SK-N-SH (cell line): ENCODE measurements around the gene TJP3. TPM values are rescaled to one million over a fixed set of nuclear protein-coding genes. Genes with fewer than 3 reads are reported as not detected.

Experiments used
- CTCF ChIA-PET: fragments of 300-600, 350-600 bp; formaldehyde crosslinking; extraction: SDS; loops from one replicate; lab custom pipeline; 2021; lab: Yijun Ruan, JAX
- POLR2A ChIA-PET: fragments of 350-600 bp; sonication (Branson Sonifier 250); formaldehyde crosslinking; extraction: SDS; loops from one replicate; lab custom pipeline; 2020; ENCODE audit warnings: antibody characterized with exemption, inconsistent platforms; lab: Yijun Ruan, JAX
- DNase-seq: peaks from one replicate; pipeline ENCODE4 v3.0.0; 2012
- H2AFZ ChIP-seq: fragments of 200-600 bp; sonication (generic); 2 replicates; pipeline ENCODE4 v1.8.1; 2016; ENCODE audit warnings: antibody characterized with exemption, mild to moderate bottlenecking, low read depth
- H3F3A ChIP-seq: fragments of 200-600 bp; sonication (generic); replicated peaks from 2 replicates; pipeline ENCODE3; 2016; ENCODE audit warnings: antibody characterized with exemption, mild to moderate bottlenecking; ENCODE audit not compliant: insufficient read depth
- H3K27ac ChIP-seq, 2 experiments: fragments of 200-500 bp in 1 of 2; fragments of 200-600 bp in 1 of 2; sonication (Bioruptor generic) in 1 of 2; sonication (generic), shearing (Covaris generic) in 1 of 2; 2 replicates each; pipeline versions ENCODE4 v1.5.1 to v1.6.1; 2014 to 2016; ENCODE audit warnings: low read depth in 2 of 2, inconsistent platforms in 1 of 2, low read length in 1 of 2, mild to moderate bottlenecking in 1 of 2, mixed read lengths in 1 of 2
- H3K27me3 ChIP-seq: fragments of 200-600 bp; sonication (generic), shearing (Covaris generic); 2 replicates; pipeline ENCODE4 v1.6.1; 2016; ENCODE audit warnings: mixed run types; ENCODE audit not compliant: insufficient read depth
- H3K36me3 ChIP-seq, 2 experiments: fragments of 200-500 bp in 1 of 2; fragments of 200-600 bp in 1 of 2; sonication (Bioruptor generic) in 1 of 2; sonication (generic) in 1 of 2; replicated peaks in 1 of 2; 2 replicates each; pipeline versions ENCODE3 to v1.5.1; 2014 to 2016; ENCODE audit warnings: low read length in 1 of 2, mild to moderate bottlenecking in 1 of 2; ENCODE audit not compliant: insufficient read depth in 2 of 2, control insufficient read depth in 1 of 2
- H3K4me1 ChIP-seq, 2 experiments: fragments of 200-500 bp in 1 of 2; fragments of 200-600 bp in 1 of 2; sonication (Bioruptor generic) in 1 of 2; sonication (generic), shearing (Covaris generic) in 1 of 2; 2 replicates each; pipeline versions ENCODE4 v1.5.1 to v1.6.1; 2014 to 2016; ENCODE audit warnings: low read depth in 1 of 2, low read length in 1 of 2, mixed run types in 1 of 2; ENCODE audit not compliant: insufficient read depth in 2 of 2, control insufficient read depth in 1 of 2
- H3K4me2 ChIP-seq: fragments of 200-600 bp; sonication (generic), shearing (Covaris generic); 2 replicates; pipeline ENCODE4 v1.6.1; 2017; ENCODE audit warnings: mixed run types
- H3K4me3 ChIP-seq, 2 experiments: fragments of 200-500 bp in 1 of 2; fragments of 200-600 bp in 1 of 2; sonication (Bioruptor generic) in 1 of 2; sonication (generic), shearing (Covaris generic) in 1 of 2; 2 replicates each; pipeline versions ENCODE4 v1.5.1 to v1.8.1; 2014 to 2016; ENCODE audit warnings: low read depth in 2 of 2, inconsistent platforms in 1 of 2, low read length in 1 of 2, mild to moderate bottlenecking in 1 of 2, mixed read lengths in 1 of 2, moderate library complexity in 1 of 2
- H3K79me2 ChIP-seq: fragments of 200-600 bp; sonication (generic); 2 replicates; pipeline ENCODE4 v1.8.1; 2017; ENCODE audit warnings: mild to moderate bottlenecking; ENCODE audit not compliant: insufficient read depth
- H3K9ac ChIP-seq: fragments of 200-600 bp; sonication (generic); 2 replicates; pipeline ENCODE4 v1.6.1; 2017; ENCODE audit warnings: mixed run types
- H3K9me2 ChIP-seq: fragments of 200-600 bp; sonication (generic); 2 replicates; pipeline ENCODE4 v1.6.1; 2017; ENCODE audit warnings: mixed run types
- H3K9me3 ChIP-seq: fragments of 200-600 bp; sonication (generic); 2 replicates; pipeline ENCODE4 v1.6.1; 2017; ENCODE audit warnings: mixed run types, mild to moderate bottlenecking, moderate library complexity
- H4K20me1 ChIP-seq: fragments of 200-600 bp; sonication (generic); 2 replicates; pipeline ENCODE4 v1.6.1; 2017; ENCODE audit warnings: mild to moderate bottlenecking, mixed run types; ENCODE audit not compliant: insufficient read depth
- CHD2 ChIP-seq: fragments of 150-350 bp; IDR thresholded peaks from 2 replicates; pipeline ENCODE4 v1.6.1; 2018; ENCODE audit warnings: low read length; ENCODE audit not compliant: partially characterized antibody
- EP300 ChIP-seq, 2 experiments: IDR thresholded peaks; 2 replicates each; pipeline versions ENCODE4 v1.4.0 to v1.6.1; 2012; ENCODE audit warnings: borderline replicate concordance in 1 of 2, low read depth in 1 of 2, low read length in 1 of 2
- FOXJ3 ChIP-seq: sonication (generic); formaldehyde crosslinking; IDR thresholded peaks from 2 replicates; pipeline ENCODE4 v1.5.1; 2020; ENCODE audit warnings: mild to moderate bottlenecking, missing genetic modification reagents
- FOXM1 ChIP-seq: IDR thresholded peaks from 2 replicates; pipeline ENCODE4 v1.4.0; 2012; ENCODE audit warnings: low read depth, mild to moderate bottlenecking
- GATA2 ChIP-seq: sonication (generic); formaldehyde crosslinking; IDR thresholded peaks from 2 replicates; pipeline ENCODE4 v1.5.0; 2020; ENCODE audit warnings: mild to moderate bottlenecking, missing genetic modification reagents
- MXI1 ChIP-seq: IDR thresholded peaks from 2 replicates; pipeline ENCODE4 v1.6.1; 2012; ENCODE audit warnings: mild to moderate bottlenecking, low read depth, low read length, improper control_type of control experiment
- NRF1 ChIP-seq: IDR thresholded peaks from 2 replicates; pipeline ENCODE4 v1.6.1; 2012; ENCODE audit warnings: low read depth, mild to moderate bottlenecking, low read length
- RCOR1 ChIP-seq: fragments of 150-350 bp; IDR thresholded peaks from 2 replicates; pipeline ENCODE4 v1.6.1; 2017; ENCODE audit warnings: antibody characterized with exemption, low read length
- RXRA ChIP-seq: IDR thresholded peaks from 2 replicates; pipeline ENCODE4 v1.4.0; 2012; ENCODE audit warnings: low read depth, mild to moderate bottlenecking, borderline replicate concordance
- SIN3A ChIP-seq: IDR thresholded peaks from 2 replicates; pipeline ENCODE4 v1.6.1; 2012; ENCODE audit warnings: low read depth, mild to moderate bottlenecking, low read length, moderate library complexity, borderline replicate concordance
- SMC3 ChIP-seq: IDR thresholded peaks from 2 replicates; pipeline ENCODE4 v1.6.1; 2012; ENCODE audit warnings: low read depth, low read length, improper control_type of control experiment
- TAF1 ChIP-seq: IDR thresholded peaks from 2 replicates; pipeline ENCODE4 v1.6.1; 2012; ENCODE audit warnings: low read depth, mild to moderate bottlenecking, low read length, moderate library complexity, borderline replicate concordance
- TEAD4 ChIP-seq: IDR thresholded peaks from 2 replicates; pipeline ENCODE4 v1.4.0; 2012; ENCODE audit warnings: mild to moderate bottlenecking, borderline replicate concordance; ENCODE audit not compliant: insufficient read depth
- YY1 ChIP-seq: IDR thresholded peaks from 2 replicates; pipeline ENCODE4 v1.4.0; 2012; ENCODE audit warnings: low read depth, mild to moderate bottlenecking
- WGBS: methylation state at CpG from one replicate; pipeline ENCODE4 v1.1.6; 2017; ENCODE audit warnings: low lambda C conversion rate; 5-methylcytosine and 5-hydroxymethylcytosine counted together
- polyA plus RNA-seq, 3 experiments: library from polyadenylated mRNA; depleted of rRNA; stranded (reverse); fragments of >200 nt; gene quantifications; 2 replicates each; pipeline ENCODE4 v1.2.3, GENCODE V29; 2012
- TF ChIP-seq, protein P1 (sequence below): fragments of 150-350 bp; IDR thresholded peaks from 2 replicates; pipeline ENCODE4 v1.6.1; 2016; ENCODE audit warnings: mild to moderate bottlenecking, low read depth, low read length
- TF ChIP-seq, protein P2 (sequence below): fragments of 150-350 bp; IDR thresholded peaks from 2 replicates; pipeline ENCODE4 v1.6.1; 2017; ENCODE audit warnings: antibody characterized with exemption, low read length, low read depth, borderline replicate concordance
- TF ChIP-seq, protein P3 (sequence below): fragments of 200-600 bp; sonication (generic); IDR thresholded peaks from 2 replicates; pipeline ENCODE4 v1.6.1; 2017; ENCODE audit warnings: antibody characterized with exemption, mild to moderate bottlenecking, moderate library complexity
- TF ChIP-seq, protein P4 (sequence below): IDR thresholded peaks from 2 replicates; pipeline ENCODE4 v1.4.0; 2012; ENCODE audit warnings: low read depth, borderline replicate concordance
- TF ChIP-seq, protein P5 (sequence below): IDR thresholded peaks from 2 replicates; pipeline ENCODE4; 2012

Gene TJP3
- polyA plus RNA-seq, 1 of the 3 experiments (the other 2 are of a cell fraction) = 0.36 TPM

DNA sequence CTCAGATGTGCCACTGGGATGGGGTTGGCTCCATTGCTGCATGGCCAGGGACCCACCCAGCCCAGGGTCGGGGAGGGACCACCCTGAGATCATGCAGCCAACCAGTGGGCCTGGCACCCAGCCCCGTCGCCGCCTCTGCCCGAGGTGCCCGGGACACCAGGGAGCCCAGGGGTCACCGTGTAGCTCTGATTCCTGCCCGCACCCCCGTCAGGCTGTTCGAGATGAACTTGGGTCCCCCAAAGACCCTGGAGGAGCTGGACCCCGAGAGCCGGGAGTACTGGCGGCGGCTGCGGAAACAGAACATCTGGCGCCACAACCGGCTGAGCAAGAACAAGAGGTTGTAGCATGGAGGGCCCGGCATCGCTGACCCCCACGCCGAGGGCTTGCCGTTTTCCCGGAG, 58.9 kb downstream of the TJP3 start:
- Histone ChIP-seq H3K9me2 (no peaks in the 10 kb centered on the region), H3K27me3 (no peaks in the 10 kb centered on the region), H3K4me1 (peaks cover 0 to 4% of the 10 kb centered on the region in 2 experiments; a peak in 1 of 4 replicates), H3K9me3 (no peaks in the 10 kb centered on the region), H3K36me3 (peaks cover 0 to 16% of the 10 kb centered on the region in 2 experiments), H2AFZ (no peak overlapping the region), H3K4me3 (no peak overlapping the region), H3K4me2 (no peak overlapping the region), H4K20me1 (no peaks in the 10 kb centered on the region), H3F3A (no peaks in the 10 kb centered on the region), H3K27ac (no peak overlapping the region), H3K9ac (no peak overlapping the region), H3K79me2 (peaks cover 16% of the 10 kb centered on the region)
- TF ChIP-seq CHD2 = no peak
- TF ChIP-seq MXI1 = no peak
- TF ChIP-seq SIN3A = no peak
- TF ChIP-seq GATA2 = no peak
- no peak for TF ChIP-seq RCOR1
- no peak for TF ChIP-seq FOXM1
- no peak for TF ChIP-seq FOXJ3 (CRISPR knock-in tag)
- no peak for TF ChIP-seq RXRA
- TF ChIP-seq YY1 = no peak
- TF ChIP-seq TEAD4 = no peak
- TF ChIP-seq, protein P1, sequence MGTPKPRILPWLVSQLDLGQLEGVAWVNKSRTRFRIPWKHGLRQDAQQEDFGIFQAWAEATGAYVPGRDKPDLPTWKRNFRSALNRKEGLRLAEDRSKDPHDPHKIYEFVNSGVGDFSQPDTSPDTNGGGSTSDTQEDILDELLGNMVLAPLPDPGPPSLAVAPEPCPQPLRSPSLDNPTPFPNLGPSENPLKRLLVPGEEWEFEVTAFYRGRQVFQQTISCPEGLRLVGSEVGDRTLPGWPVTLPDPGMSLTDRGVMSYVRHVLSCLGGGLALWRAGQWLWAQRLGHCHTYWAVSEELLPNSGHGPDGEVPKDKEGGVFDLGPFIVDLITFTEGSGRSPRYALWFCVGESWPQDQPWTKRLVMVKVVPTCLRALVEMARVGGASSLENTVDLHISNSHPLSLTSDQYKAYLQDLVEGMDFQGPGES = no peak
- TF ChIP-seq, protein P2, sequence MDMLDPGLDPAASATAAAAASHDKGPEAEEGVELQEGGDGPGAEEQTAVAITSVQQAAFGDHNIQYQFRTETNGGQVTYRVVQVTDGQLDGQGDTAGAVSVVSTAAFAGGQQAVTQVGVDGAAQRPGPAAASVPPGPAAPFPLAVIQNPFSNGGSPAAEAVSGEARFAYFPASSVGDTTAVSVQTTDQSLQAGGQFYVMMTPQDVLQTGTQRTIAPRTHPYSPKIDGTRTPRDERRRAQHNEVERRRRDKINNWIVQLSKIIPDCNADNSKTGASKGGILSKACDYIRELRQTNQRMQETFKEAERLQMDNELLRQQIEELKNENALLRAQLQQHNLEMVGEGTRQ = no peak
- TF ChIP-seq, protein P3, sequence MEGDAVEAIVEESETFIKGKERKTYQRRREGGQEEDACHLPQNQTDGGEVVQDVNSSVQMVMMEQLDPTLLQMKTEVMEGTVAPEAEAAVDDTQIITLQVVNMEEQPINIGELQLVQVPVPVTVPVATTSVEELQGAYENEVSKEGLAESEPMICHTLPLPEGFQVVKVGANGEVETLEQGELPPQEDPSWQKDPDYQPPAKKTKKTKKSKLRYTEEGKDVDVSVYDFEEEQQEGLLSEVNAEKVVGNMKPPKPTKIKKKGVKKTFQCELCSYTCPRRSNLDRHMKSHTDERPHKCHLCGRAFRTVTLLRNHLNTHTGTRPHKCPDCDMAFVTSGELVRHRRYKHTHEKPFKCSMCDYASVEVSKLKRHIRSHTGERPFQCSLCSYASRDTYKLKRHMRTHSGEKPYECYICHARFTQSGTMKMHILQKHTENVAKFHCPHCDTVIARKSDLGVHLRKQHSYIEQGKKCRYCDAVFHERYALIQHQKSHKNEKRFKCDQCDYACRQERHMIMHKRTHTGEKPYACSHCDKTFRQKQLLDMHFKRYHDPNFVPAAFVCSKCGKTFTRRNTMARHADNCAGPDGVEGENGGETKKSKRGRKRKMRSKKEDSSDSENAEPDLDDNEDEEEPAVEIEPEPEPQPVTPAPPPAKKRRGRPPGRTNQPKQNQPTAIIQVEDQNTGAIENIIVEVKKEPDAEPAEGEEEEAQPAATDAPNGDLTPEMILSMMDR = no peak
- TF ChIP-seq, protein P4, sequence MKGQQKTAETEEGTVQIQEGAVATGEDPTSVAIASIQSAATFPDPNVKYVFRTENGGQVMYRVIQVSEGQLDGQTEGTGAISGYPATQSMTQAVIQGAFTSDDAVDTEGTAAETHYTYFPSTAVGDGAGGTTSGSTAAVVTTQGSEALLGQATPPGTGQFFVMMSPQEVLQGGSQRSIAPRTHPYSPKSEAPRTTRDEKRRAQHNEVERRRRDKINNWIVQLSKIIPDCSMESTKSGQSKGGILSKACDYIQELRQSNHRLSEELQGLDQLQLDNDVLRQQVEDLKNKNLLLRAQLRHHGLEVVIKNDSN = no peak
- no peak for TF ChIP-seq SMC3
- TF ChIP-seq TAF1 = no peak
- TF ChIP-seq, protein P5, sequence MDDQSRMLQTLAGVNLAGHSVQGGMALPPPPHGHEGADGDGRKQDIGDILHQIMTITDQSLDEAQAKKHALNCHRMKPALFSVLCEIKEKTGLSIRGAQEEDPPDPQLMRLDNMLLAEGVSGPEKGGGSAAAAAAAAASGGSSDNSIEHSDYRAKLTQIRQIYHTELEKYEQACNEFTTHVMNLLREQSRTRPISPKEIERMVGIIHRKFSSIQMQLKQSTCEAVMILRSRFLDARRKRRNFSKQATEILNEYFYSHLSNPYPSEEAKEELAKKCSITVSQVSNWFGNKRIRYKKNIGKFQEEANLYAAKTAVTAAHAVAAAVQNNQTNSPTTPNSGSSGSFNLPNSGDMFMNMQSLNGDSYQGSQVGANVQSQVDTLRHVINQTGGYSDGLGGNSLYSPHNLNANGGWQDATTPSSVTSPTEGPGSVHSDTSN = no peak
- no peak for TF ChIP-seq NRF1
- TF ChIP-seq EP300 (IDR thresholded peaks at IDR 0.05; ENCODE audit: borderline replicate concordance in 1 of 2, low read depth in 1 of 2, low read length in 1 of 2) = no peak
- CTCF ChIA-PET = no interaction called here
- DNase-seq = no peak
- POLR2A ChIA-PET = no interaction called here
- no CpG with 5 or more reads among the region's 23 CpGs for WGBS
